Progenitor cell of endocrine pancreas (in vitro differentiated cells): ENCODE data around the gene RGS5. TPM values are rescaled to one million over a fixed set of nuclear protein-coding genes. Genes with fewer than 3 reads are reported as not detected.

Source experiments
- DNase-seq: peaks from one replicate; pipeline ENCODE4 v3.0.0; 2021; ENCODE audit warnings: low spot score; ENCODE audit not compliant: unreplicated experiment
- H3K27ac Mint-ChIP-seq: 2 replicates; pipeline ENCODE4 v1.8.0; 2021; ENCODE audit warnings: mild to moderate bottlenecking, moderate library complexity, mixed read lengths
- H3K27me3 Mint-ChIP-seq: 2 replicates; pipeline ENCODE4 v1.8.0; 2021; ENCODE audit warnings: mixed read lengths
- H3K36me3 Mint-ChIP-seq: 2 replicates; pipeline ENCODE4 v1.8.0; 2022; ENCODE audit warnings: mixed read lengths; ENCODE audit not compliant: insufficient read depth
- H3K4me1 Mint-ChIP-seq: 2 replicates; pipeline ENCODE4 v1.8.0; 2021; ENCODE audit warnings: low read depth, mixed read lengths
- H3K4me3 Mint-ChIP-seq: 2 replicates; pipeline ENCODE4 v1.8.0; 2021; ENCODE audit warnings: low read depth, mild to moderate bottlenecking, moderate library complexity, mixed read lengths
- H3K9me3 Mint-ChIP-seq: 2 replicates; pipeline ENCODE4 v1.8.0; 2021; ENCODE audit warnings: low read depth, mixed read lengths
- CTCF ChIP-seq: fragments of 200-600 bp; sonication (generic); IDR thresholded peaks from one replicate; pipeline ENCODE4 v1.5.0; 2021; ENCODE audit warnings: antibody characterized with exemption, mild to moderate bottlenecking; ENCODE audit not compliant: unreplicated experiment
- total RNA-seq: library from RNA; stranded (reverse); gene quantifications from 2 replicates; pipeline ENCODE4 v1.2.1, GENCODE V29; 2021

Gene RGS5
- total RNA-seq, 1 donor from 2014 or later: 2.9 TPM

GRCh38 chr1:163182330-163182949, 20.3 kb downstream of the RGS5 start:
- H3K4me1 Mint-ChIP-seq: peaks cover 8% of the 10 kb centered on the region
- H3K36me3 Mint-ChIP-seq: no peaks in the 10 kb centered on the region
- no peak overlapping the region for H3K27ac Mint-ChIP-seq
- H3K27me3 Mint-ChIP-seq: no peaks in the 10 kb centered on the region
- no peak for DNase-seq
- H3K9me3 Mint-ChIP-seq: peaks cover 4% of the 10 kb centered on the region
- H3K4me3 Mint-ChIP-seq: no peak overlapping the region
- TF ChIP-seq CTCF: no peak

GRCh38 chr1:163178628-163179027, 24.1 kb downstream of the RGS5 start:
- Mint-ChIP-seq H3K27ac (no peak overlapping the region), H3K4me3 (no peak overlapping the region), H3K9me3 (no peaks in the 10 kb centered on the region), H3K4me1 (peaks cover 3% of the 10 kb centered on the region), H3K27me3 (peaks cover 3% of the 10 kb centered on the region), H3K36me3 (no peaks in the 10 kb centered on the region)
- no peak for DNase-seq
- TF ChIP-seq CTCF: no peak

DNA sequence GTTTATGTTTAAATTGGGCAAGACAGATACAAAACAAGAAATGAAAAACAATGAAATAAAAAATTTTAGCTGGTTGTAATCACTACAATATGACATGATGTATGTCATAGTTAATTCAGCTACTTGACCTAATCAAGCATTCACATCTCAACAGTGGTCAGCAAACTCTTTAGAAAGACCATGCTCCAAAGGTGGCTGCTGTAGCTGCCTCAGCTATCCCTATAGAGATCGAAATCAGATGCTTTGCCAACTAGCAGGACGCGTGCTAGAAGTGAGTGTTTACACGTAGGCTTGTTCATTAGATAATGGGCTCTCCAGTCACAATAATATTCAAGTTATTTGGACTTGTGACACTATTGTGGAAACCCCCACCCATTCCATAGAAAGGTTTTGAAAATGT, 25.9 kb downstream of the RGS5 start:
- H3K36me3 Mint-ChIP-seq: no peaks in the 10 kb centered on the region
- H3K4me1 Mint-ChIP-seq: peaks cover 9% of the 10 kb centered on the region
- no peak overlapping the region for H3K27ac Mint-ChIP-seq
- H3K27me3 Mint-ChIP-seq: peaks cover 3% of the 10 kb centered on the region
- no peak for TF ChIP-seq CTCF
- no peak overlapping the region for H3K4me3 Mint-ChIP-seq
- no peak for DNase-seq
- no peaks in the 10 kb centered on the region for H3K9me3 Mint-ChIP-seq

DNA sequence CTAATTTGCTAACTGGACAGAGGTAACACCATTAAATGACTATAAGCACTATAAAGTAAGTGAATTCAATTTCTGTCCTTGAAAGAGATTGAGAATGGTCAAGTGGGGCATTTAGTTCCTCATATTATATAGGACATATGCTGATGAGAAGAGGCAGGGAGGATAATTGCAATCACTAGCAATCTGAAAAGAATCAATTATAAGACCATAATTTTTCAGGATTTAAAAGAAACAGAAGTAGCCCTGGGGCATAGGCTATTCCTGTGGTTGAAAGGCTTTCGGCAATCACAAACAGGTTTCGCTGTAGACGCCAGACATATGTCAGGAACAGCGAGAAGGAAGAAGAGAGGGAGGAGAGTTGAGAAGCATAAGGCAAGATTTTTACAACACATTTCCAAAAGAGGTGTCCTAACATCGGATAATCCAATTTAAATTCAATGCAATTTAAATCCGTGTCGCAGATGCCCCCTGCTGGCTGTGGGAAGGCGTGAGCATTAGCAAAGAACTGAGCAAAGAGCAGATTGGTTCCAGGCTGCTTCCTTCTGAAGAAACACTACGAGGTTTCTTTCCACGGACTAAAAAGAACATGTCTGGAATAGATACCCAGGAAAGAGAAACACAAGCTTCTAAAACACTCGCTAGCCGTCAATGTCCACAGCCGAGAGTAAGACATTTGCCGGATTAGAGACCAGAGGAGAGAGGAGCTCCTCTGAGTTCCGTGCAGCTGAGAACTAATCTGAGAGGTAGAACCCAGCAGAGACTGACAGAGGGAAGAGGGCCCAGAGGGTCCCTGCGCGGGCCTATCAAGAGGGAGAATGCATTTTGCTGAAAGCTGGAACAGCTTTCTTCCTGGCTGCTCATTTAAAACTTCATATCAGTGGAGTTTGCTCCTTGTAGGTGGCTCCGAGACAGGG, 27.9 kb downstream of the RGS5 start:
- Mint-ChIP-seq H3K4me3 (no peak overlapping the region), H3K36me3 (no peaks in the 10 kb centered on the region), H3K27ac (no peak overlapping the region), H3K4me1 (peaks cover 11% of the 10 kb centered on the region), H3K9me3 (no peaks in the 10 kb centered on the region), H3K27me3 (peaks cover 3% of the 10 kb centered on the region)
- peak; percentile 87 for TF ChIP-seq CTCF
- DNase-seq: peak; percentile 44

- no peaks in the 10 kb centered on the region for H3K9me3 Mint-ChIP-seq
- H3K4me3 Mint-ChIP-seq: no peak overlapping the region
- peaks cover 11% of the 10 kb centered on the region for H3K4me1 Mint-ChIP-seq
- no peaks in the 10 kb centered on the region for H3K36me3 Mint-ChIP-seq
- no peak overlapping the region for H3K27ac Mint-ChIP-seq
- DNase-seq: no peak
- peaks cover 3% of the 10 kb centered on the region for H3K27me3 Mint-ChIP-seq
- TF ChIP-seq CTCF: no peak
Observed at GRCh38 chr1:163173121-163173520, 29.6 kb downstream of the RGS5 start.
